Lung (tissue), 12 donors: ENCODE measurements around the gene FHL3. TPM values are rescaled to one million over a fixed set of nuclear protein-coding genes. Genes with fewer than 3 reads are reported as not detected.

Source experiments
- ATAC-seq: fragments of 200-7000 bp; cut with Tn5 transposase; one replicate; pipeline ENCODE4 v1.9.1; 2020; ENCODE audit warnings: moderate number of reproducible peaks; ENCODE audit not compliant: insufficient read depth, low FRiP score
- DNase-seq, 3 donors: peaks; one replicate each; pipeline ENCODE4 v3.0.0-alpha.2; 2013 to 2017
- H3K27ac ChIP-seq, 2 donors: one replicate each; pipeline ENCODE4 v1.5.1; 2013; ENCODE audit warnings: mild to moderate bottlenecking in 2 of 2, moderate library complexity in 2 of 2, control low read depth in 1 of 2, inconsistent platforms in 1 of 2, low read depth in 1 of 2, low read length in 1 of 2
- H3K27me3 ChIP-seq, 3 donors: one replicate each; pipeline ENCODE4 v1.5.1; 2013; ENCODE audit warnings: low read length in 2 of 3; ENCODE audit not compliant: control insufficient read depth in 3 of 3, insufficient read depth in 3 of 3
- H3K36me3 ChIP-seq, 4 donors: one replicate each; pipeline ENCODE4 v1.5.1; 2013; ENCODE audit warnings: low read length in 4 of 4, mild to moderate bottlenecking in 1 of 4, moderate library complexity in 1 of 4; ENCODE audit not compliant: control insufficient read depth in 4 of 4, insufficient read depth in 4 of 4
- H3K4me1 ChIP-seq, 5 donors: one replicate each; pipeline ENCODE4 v1.5.1; 2013; ENCODE audit warnings: low read length in 5 of 5, mild to moderate bottlenecking in 2 of 5, moderate library complexity in 1 of 5; ENCODE audit not compliant: control insufficient read depth in 5 of 5, insufficient read depth in 5 of 5
- H3K4me3 ChIP-seq: one replicate; pipeline ENCODE4 v1.5.1; 2013; ENCODE audit warnings: mild to moderate bottlenecking, control low read depth, moderate library complexity
- H3K9ac ChIP-seq, 2 donors: one replicate each; pipeline ENCODE4 v1.5.1; 2013; ENCODE audit warnings: low read length in 2 of 2, control low read depth in 1 of 2; ENCODE audit not compliant: insufficient read depth in 1 of 2
- H3K9me3 ChIP-seq, 4 donors: one replicate each; pipeline ENCODE4 v1.5.1; 2013; ENCODE audit warnings: low read length in 3 of 4, mild to moderate bottlenecking in 1 of 4, moderate library complexity in 1 of 4; ENCODE audit not compliant: control insufficient read depth in 4 of 4, insufficient read depth in 3 of 4
- WGBS, 2 donors: extraction: QIAGEN DNeasy Blood & Tissue Kit; methylation state at CpG; one replicate each; pipeline ENCODE4 v1.1.7; 2013; 5-methylcytosine and 5-hydroxymethylcytosine counted together
- polyA plus RNA-seq, 2 donors: library from polyadenylated mRNA; stranded (reverse); fragments of 200-250 nt; gene quantifications; one replicate each; pipeline ENCODE4 v1.2.1, GENCODE V29; 2013
- total RNA-seq, 2 donors: library from RNA; depleted of rRNA in 1 of 2; stranded (reverse); fragments of >200 nt in 1 of 2; gene quantifications; one replicate each; pipeline ENCODE4 v1.2.1, GENCODE V29; 2014 to 2021
- TF ChIP-seq, protein P1 (sequence below): IDR thresholded peaks from 2 replicates; pipeline ENCODE4 v1.5.1; 2012; ENCODE audit warnings: mild to moderate bottlenecking; ENCODE audit errors: control extremely low read depth, extremely low read depth
- donor health status: control.
- donor health status: control.
- donor health status: Bipolar disorder and iron deficiency.
- donor health status: healthy.
- donor health status: DM: yes; HTN: yes; CAD: no.

FHL3 gene
- total and polyA plus RNA-seq, 4 donors, result 10.0 to 33.1 (median 23.9) TPM

DNA sequence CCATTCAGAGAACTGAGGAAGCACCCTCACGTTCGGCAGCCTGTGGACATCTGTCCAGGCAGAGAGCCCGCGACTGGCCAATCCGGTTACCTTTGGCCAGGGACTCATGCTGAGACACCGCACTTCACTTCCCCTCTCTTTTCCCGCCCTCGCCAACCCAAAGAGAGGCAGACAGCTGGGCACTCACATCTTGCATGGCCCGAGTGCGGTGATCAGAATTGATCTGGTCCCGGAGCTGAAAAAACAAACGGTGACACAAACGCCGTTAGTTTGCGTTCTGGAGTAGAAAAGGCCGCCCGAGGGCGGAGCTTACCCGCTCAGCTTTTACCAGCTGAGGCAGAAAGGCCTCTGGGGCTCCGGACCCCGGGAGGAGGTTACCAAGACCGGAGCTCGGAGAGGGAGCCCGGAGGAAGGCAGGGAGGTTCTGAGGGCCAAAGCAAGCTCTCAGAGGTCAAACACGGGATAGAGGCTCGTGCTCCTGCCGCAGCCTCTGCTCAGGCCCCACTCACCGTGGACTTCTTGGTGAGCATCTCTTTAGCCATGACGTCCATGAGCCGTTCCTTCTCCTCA lies 15.9 kb downstream of the FHL3 start:
- Histone ChIP-seq H3K27me3 (no peaks in the 10 kb centered on the region), H3K4me3 (peak overlapping the region; percentile 94), H3K4me1 (peaks cover 0 to 2% (median 0%) of the 10 kb centered on the region in 5 donors), H3K27ac (peak overlapping the region; percentile 78 to 84), H3K9ac (peak overlapping the region in 1 of 2 donors; percentile 84), H3K9me3 (no peaks in the 10 kb centered on the region), H3K36me3 (peaks cover 9 to 20% (median 15%) of the 10 kb centered on the region in 4 donors)
- DNase-seq (peak in 2 of 3 donors; percentile 21 to 29), ATAC-seq (peak; percentile 44)
- TF ChIP-seq, protein P1, sequence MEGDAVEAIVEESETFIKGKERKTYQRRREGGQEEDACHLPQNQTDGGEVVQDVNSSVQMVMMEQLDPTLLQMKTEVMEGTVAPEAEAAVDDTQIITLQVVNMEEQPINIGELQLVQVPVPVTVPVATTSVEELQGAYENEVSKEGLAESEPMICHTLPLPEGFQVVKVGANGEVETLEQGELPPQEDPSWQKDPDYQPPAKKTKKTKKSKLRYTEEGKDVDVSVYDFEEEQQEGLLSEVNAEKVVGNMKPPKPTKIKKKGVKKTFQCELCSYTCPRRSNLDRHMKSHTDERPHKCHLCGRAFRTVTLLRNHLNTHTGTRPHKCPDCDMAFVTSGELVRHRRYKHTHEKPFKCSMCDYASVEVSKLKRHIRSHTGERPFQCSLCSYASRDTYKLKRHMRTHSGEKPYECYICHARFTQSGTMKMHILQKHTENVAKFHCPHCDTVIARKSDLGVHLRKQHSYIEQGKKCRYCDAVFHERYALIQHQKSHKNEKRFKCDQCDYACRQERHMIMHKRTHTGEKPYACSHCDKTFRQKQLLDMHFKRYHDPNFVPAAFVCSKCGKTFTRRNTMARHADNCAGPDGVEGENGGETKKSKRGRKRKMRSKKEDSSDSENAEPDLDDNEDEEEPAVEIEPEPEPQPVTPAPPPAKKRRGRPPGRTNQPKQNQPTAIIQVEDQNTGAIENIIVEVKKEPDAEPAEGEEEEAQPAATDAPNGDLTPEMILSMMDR, result no peak
- 0% methylated on average over 29 to 30 of the region's 30 CpGs for WGBS, 2 donors

DNA sequence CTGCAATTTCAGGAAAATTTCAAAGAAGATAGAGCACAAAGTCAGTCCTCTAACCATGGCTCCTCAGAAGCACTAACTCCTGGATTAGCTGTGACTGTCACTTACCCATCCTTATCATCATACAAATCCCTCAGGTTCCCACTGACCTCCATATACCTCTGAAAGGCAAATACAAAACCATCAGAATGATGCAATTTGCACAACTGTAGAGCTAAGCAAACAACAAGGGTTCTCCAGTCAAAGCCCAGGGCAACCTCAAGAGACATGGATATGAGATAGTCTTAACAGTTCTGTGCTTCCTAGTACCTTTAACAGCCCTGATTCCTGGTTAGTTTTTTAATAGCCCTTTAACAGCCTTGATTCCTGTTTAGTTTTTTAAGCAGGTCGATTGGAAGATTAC lies 17.6 kb downstream of the FHL3 start:
- peaks cover 9 to 32% (median 23%) of the 10 kb centered on the region in 4 donors for H3K36me3 ChIP-seq

DNA sequence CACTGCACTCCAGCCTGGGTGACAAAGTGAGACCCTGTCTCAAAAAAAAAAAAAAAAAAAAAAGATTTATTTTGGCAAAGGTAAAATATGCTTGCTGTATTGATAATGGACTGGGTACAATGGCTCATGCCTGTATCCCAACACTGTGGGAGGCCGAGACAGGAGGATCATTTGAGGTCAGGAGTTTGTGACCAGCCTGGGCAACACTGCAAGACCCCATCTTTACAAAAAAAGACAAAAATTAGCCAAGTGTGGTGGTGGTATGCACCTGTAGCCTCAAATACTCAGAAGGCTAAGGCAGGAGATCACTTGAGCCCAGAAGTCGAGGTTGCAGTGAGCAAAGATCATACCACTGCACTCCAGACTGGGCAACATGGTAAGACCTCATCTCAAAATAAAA lies 21.8 kb downstream of the FHL3 start:
- 94 to 98% methylated on average over 2 of the region's 2 CpGs for WGBS, 2 donors
- ATAC-seq, result no peak
- no peak for DNase-seq
- Histone ChIP-seq H3K27ac (no peak overlapping the region), H3K9me3 (no peaks in the 10 kb centered on the region), H3K9ac (no peak overlapping the region), H3K36me3 (peaks cover 21 to 56% (median 42%) of the 10 kb centered on the region in 4 donors), H3K4me3 (no peak overlapping the region), H3K4me1 (no peaks in the 10 kb centered on the region), H3K27me3 (no peaks in the 10 kb centered on the region)
- TF ChIP-seq, protein P1, result no peak

More for the DNA sequence above, 17.6 kb downstream of the FHL3 start:
- H3K27me3 ChIP-seq, result no peaks in the 10 kb centered on the region
- no peak overlapping the region for H3K27ac ChIP-seq
- ATAC-seq (no peak), DNase-seq (no peak)
- WGBS, 2 donors, result 27 to 63% methylated on average over 1 of the region's 1 CpG
- no peaks in the 10 kb centered on the region for H3K9me3 ChIP-seq
- H3K4me3 ChIP-seq, result no peak overlapping the region
- TF ChIP-seq, protein P1, result no peak
- H3K4me1 ChIP-seq, result peaks cover 0 to 2% (median 0%) of the 10 kb centered on the region in 5 donors
- no peak overlapping the region for H3K9ac ChIP-seq

DNA sequence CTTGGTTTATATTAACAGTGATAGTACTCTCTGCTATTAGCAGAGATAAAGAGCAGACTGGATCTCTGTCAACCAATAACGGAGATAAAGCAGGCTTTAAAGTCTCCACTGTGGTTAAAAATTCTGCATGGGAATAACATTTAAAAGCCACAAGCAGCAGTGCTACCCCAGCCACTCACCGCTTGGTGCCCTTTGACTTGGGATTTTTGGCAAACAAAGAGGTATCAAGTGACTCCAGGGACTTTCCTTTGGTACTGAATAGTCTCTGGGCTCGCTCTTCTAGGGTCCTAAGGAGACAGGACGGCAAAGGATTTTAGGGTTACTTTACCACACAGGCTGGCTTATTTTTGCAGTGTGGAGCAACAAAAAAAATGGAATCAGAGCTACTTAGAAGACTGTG lies 26.8 kb downstream of the FHL3 start:
- ATAC-seq (no peak), DNase-seq (no peak)
- no peaks in the 10 kb centered on the region for H3K27me3 ChIP-seq
- 95% methylated on average over 4 of the region's 4 CpGs for WGBS, 2 donors
- H3K9ac ChIP-seq, result no peak overlapping the region
- TF ChIP-seq, protein P1, result no peak
- H3K9me3 ChIP-seq, result no peaks in the 10 kb centered on the region
- H3K4me3 ChIP-seq, result no peak overlapping the region
- H3K27ac ChIP-seq, result no peak overlapping the region
- peaks cover 21 to 48% (median 38%) of the 10 kb centered on the region in 4 donors for H3K36me3 ChIP-seq
- H3K4me1 ChIP-seq, result no peaks in the 10 kb centered on the region
